IgD-negative memory B cell (primary cell): ENCODE measurements around the gene P3H3. TPM values are rescaled to one million over a fixed set of nuclear protein-coding genes. Genes with fewer than 3 reads are reported as not detected.

Experiments
- H3K27ac Mint-ChIP-seq, 3 donors: one replicate each; pipeline ENCODE4 v1.8.0; 2020 to 2022; ENCODE audit warnings: mild to moderate bottlenecking in 3 of 3, mixed read lengths in 3 of 3, moderate library complexity in 1 of 3
- H3K27me3 Mint-ChIP-seq: one replicate; pipeline ENCODE4 v1.8.0; 2021; ENCODE audit warnings: mixed read lengths
- H3K36me3 Mint-ChIP-seq: one replicate; pipeline ENCODE4 v1.8.0; 2020; ENCODE audit warnings: mild to moderate bottlenecking, mixed read lengths
- H3K4me1 Mint-ChIP-seq, 3 donors: one replicate each; pipeline ENCODE4 v1.8.0; 2020 to 2022; ENCODE audit warnings: mixed read lengths in 3 of 3, mild to moderate bottlenecking in 1 of 3
- H3K4me3 Mint-ChIP-seq, 4 donors: one replicate each; pipeline ENCODE4 v1.8.0; 2020 to 2022; ENCODE audit warnings: mild to moderate bottlenecking in 4 of 4, mixed read lengths in 4 of 4, moderate library complexity in 3 of 4
- H3K9me3 Mint-ChIP-seq, 3 donors: one replicate each; pipeline ENCODE4 v1.8.0; 2020 to 2021; ENCODE audit warnings: mixed read lengths in 3 of 3, mild to moderate bottlenecking in 1 of 3
- polyA plus RNA-seq: library from polyadenylated mRNA; unstranded; fragments of 300-500 nt; fragmentation: Illumina TruSeq; gene quantifications from one replicate; pipeline ENCODE4 v1.2.3, GENCODE V29; 2021

Gene P3H3
- polyA plus RNA-seq, 1 donor from 2014 or later = not detected

DNA sequence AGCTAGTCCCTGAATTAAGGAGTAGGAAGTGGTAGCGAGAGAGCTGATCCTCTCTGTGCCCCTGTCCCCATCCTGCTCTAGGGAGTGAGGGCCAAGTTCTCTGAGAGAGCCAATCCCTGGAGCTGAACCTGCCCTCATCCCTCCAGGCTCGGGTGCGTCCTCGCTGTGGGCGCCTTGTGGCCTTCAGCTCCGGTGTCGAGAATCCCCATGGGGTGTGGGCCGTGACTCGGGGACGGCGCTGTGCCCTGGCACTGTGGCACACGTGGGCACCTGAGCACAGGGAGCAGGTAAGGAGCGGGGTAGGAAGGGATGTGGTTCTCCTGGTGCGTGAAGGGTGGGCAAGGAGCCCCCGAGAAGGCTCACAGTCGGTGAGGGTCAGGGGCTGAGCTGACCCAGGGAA lies 10.6 kb downstream of the P3H3 start:
- Mint-ChIP-seq H3K4me1 (peaks cover 10 to 15% (median 14%) of the 10 kb centered on the region in 3 donors), H3K27me3 (peaks cover 2% of the 10 kb centered on the region), H3K4me3 (no peak overlapping the region), H3K27ac (no peak overlapping the region), H3K9me3 (no peaks in the 10 kb centered on the region), H3K36me3 (no peaks in the 10 kb centered on the region)

DNA sequence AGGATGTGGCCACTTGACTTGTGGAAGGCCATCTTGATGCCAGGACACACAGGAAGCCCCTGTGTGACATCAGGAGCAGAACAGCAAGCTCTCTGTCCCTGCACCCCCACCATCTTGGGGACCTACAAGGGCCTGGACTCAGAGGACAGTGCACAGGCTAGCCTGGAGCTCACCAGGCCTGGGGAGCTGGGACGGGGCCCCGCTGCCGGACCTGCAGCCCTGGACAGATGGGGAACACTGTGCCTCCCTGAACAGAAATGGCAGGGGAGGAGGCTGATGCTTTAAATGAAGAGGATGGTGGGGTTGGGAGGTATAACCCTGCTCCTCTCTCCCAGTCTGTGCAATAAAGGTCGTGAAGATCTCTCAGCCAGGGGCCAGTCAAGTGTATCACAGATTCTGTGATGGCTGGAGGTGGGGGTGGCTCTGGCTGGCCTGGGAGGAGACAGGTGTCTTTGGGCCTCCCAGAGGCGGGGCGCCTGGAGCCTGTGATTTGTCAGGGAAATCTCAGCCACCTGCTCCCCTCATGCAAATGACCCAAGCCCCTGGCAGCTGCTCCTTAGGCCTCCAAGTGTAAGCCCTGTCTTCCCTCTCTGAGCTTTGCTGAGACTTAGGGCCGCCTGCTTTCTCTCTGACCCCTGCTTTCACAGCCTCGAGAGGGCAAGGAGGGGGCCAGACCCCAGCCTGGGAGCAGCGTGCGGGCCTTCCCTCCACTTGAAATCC lies 11.4 kb downstream of the P3H3 start:
- Mint-ChIP-seq H3K27me3 (peaks cover 2% of the 10 kb centered on the region), H3K4me3 (peak overlapping the region in 2 of 4 donors; percentile 67 to 85)

DNA sequence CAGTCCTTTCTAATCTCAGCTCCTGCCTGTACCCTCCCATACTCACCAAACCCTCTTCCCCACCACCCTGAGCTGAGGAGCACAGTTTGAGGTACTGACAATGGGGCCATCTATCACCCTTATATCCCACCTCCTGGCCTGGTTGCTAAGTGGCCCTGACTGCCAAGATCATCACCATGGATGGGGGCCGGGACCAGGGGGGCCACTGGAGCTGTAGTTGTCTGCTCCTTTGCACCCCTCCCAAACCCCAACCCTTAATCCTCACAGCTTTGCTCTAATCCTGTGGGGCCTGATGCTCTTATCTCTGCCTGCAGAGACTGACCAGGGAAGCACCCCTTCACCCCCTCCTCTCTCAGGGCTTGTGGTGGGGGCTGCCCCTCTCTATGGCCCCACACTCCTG lies 12.1 kb downstream of the P3H3 start:
- Mint-ChIP-seq H3K27me3 (no peaks in the 10 kb centered on the region), H3K9me3 (no peaks in the 10 kb centered on the region), H3K27ac (peak overlapping the region in 2 of 3 donors; percentile 23 to 78), H3K36me3 (no peaks in the 10 kb centered on the region), H3K4me1 (peaks cover 10 to 15% (median 14%) of the 10 kb centered on the region in 3 donors), H3K4me3 (peak overlapping the region in 2 of 4 donors; percentile 67 to 85)

More for the DNA sequence above, 11.4 kb downstream of the P3H3 start:
- Mint-ChIP-seq H3K36me3 (no peaks in the 10 kb centered on the region), H3K4me1 (peaks cover 10 to 15% (median 14%) of the 10 kb centered on the region in 3 donors), H3K9me3 (no peaks in the 10 kb centered on the region), H3K27ac (peak overlapping the region in 2 of 3 donors; percentile 23 to 59)

DNA sequence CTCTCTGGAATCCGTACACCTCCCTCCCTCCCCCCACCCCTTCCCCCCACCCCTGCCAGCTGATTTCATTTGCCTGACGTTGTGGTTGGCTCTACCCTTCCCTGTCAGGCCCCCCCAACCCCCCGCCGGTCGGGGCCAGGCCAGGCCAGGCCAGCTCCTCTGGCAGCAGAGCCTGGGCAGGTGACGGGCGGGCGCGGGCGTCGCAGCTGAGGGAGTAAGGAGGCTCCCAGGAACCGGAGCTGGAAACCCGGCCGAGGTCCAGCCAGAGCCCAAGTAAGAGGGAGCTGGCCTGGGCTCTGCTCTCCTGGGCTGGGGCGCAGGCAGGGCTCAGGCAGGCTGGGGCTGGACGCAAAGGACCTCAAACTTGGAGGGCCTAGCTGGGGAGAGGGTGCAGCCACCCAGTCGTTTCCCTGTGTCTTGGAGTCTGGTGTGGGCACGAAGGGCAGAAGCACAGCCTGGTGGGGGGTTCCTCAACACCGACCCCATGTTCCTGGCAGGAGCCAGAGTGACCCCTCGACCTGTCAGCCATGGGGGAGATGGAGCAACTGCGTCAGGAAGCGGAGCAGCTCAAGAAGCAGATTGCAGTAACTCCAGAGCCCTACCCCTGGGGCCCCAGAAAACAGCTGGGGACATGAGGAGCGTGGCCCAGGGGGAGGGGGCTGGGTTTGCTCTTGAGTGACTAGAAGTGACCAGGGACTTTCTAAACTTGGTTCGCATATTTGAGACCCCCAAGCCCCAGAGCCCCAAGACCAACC lies 12.7 kb downstream of the P3H3 start, which contains the start of gene GNB3:
GNB3 (plus strand) TSS at position 165 of the 755 bp plus-strand sequence; CDS start at position 528, 363 bp downstream.
- Mint-ChIP-seq H3K4me1 (peaks cover 10 to 14% (median 12%) of the 10 kb centered on the region in 3 donors), H3K4me3 (peak within 1 kb of the TSS in 2 of 4 donors; percentile 67 to 85), H3K9me3 (no peaks in the 10 kb centered on the region), H3K27me3 (no peaks in the 10 kb centered on the region), H3K36me3 (no peaks in the 10 kb centered on the region), H3K27ac (peak within 1 kb of the TSS in 2 of 3 donors; percentile 23 to 78)

- Mint-ChIP-seq H3K36me3 (no peaks in the 10 kb centered on the region), H3K4me1 (peaks cover 10 to 14% (median 12%) of the 10 kb centered on the region in 3 donors), H3K9me3 (no peaks in the 10 kb centered on the region), H3K27ac (no peak overlapping the region), H3K4me3 (no peak overlapping the region), H3K27me3 (no peaks in the 10 kb centered on the region)
These were observed 13.9 kb downstream of the P3H3 start for GRCh38 chr12:6842075-6842474.

- no peaks in the 10 kb centered on the region for H3K27me3 Mint-ChIP-seq
- H3K4me3 Mint-ChIP-seq = no peak overlapping the region
- no peak overlapping the region for H3K27ac Mint-ChIP-seq
- H3K4me1 Mint-ChIP-seq = peaks cover 10 to 12% (median 12%) of the 10 kb centered on the region in 3 donors
- no peaks in the 10 kb centered on the region for H3K9me3 Mint-ChIP-seq
- no peaks in the 10 kb centered on the region for H3K36me3 Mint-ChIP-seq
These were observed 15.1 kb downstream of the P3H3 start for GRCh38 chr12:6843118-6843902.

GRCh38 chr12:6845395-6845794 lies 17.2 kb downstream of the P3H3 start:
- no peaks in the 10 kb centered on the region for H3K36me3 Mint-ChIP-seq
- H3K9me3 Mint-ChIP-seq = no peaks in the 10 kb centered on the region
- peaks cover 0 to 7% (median 4%) of the 10 kb centered on the region in 3 donors for H3K4me1 Mint-ChIP-seq
- H3K4me3 Mint-ChIP-seq = no peak overlapping the region
- no peaks in the 10 kb centered on the region for H3K27me3 Mint-ChIP-seq
- peak overlapping the region in 1 of 3 donors; percentile 62 for H3K27ac Mint-ChIP-seq

DNA sequence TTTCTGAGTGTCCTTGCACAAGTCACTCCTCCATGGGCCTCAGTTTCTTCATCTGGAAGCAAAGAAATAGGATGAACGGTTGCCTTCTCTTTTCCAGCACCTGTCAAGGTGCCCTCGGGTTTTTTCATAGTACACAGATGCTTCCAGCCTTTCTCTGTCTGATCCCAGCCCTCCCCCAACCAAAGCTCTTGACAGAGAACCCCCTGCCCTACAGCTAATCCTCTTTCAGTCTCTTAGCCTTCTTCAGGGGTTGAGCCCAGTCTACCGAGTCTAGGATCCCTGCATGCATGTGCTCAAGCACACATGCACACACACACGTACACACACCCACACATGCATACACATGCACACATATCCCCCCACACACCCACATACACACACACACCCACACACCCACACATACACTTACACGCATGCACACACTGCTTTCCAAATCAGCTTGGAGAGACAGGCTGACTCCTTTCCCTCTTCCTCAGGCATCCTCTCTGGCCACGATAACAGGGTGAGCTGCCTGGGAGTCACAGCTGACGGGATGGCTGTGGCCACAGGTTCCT lies 18.2 kb downstream of the P3H3 start:
- H3K9me3 Mint-ChIP-seq = no peaks in the 10 kb centered on the region
- no peaks in the 10 kb centered on the region for H3K36me3 Mint-ChIP-seq
- H3K4me3 Mint-ChIP-seq = no peak overlapping the region
- peaks cover 4 to 12% (median 8%) of the 10 kb centered on the region in 3 donors for H3K4me1 Mint-ChIP-seq
- H3K27me3 Mint-ChIP-seq = no peaks in the 10 kb centered on the region
- H3K27ac Mint-ChIP-seq = no peak overlapping the region

DNA sequence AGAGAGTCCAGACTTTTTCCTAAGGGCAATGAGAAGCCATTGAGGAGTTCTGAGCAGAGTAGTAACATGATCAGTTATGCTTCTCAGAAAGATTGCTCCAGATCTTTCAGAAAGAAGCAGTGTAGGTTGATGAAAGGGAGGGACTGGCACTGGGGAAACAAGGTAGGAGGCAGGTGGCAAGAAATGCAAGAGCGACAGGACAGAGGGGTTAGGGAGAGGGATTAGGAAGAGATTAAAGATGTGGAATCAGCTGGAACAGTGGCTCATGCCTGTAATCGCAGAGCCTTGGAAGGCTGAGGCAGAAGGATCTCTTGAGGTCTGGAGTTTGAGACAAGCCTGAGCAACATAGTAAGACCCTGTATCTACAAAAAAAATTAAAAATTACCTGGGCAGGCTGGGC lies 19.5 kb downstream of the P3H3 start:
- Mint-ChIP-seq H3K4me3 (peak overlapping the region in 1 of 4 donors; percentile 8), H3K36me3 (no peaks in the 10 kb centered on the region), H3K27me3 (no peaks in the 10 kb centered on the region), H3K4me1 (peaks cover 4 to 12% (median 10%) of the 10 kb centered on the region in 3 donors), H3K9me3 (no peaks in the 10 kb centered on the region), H3K27ac (no peak overlapping the region)

DNA sequence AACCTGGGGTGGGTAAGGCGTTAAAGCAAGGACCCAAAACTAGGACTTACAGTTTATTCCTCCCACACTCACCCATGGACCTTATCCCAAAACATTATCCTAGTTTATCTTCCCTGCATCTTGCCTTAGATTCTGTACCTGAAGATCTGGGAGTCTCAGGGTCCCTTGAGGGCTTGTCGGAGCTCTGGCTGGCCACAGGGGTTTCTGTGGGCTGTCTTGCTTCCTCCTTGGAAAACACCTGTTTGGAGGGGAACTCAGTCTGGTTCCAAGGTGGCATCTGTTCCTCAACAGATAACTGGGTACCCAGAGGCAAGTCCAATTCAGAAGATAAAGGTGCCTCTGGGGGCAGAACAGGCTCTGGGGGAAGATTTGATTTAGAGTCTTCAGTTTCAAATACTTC lies 21.2 kb downstream of the P3H3 start:
- H3K27ac Mint-ChIP-seq = no peak overlapping the region

DNA sequence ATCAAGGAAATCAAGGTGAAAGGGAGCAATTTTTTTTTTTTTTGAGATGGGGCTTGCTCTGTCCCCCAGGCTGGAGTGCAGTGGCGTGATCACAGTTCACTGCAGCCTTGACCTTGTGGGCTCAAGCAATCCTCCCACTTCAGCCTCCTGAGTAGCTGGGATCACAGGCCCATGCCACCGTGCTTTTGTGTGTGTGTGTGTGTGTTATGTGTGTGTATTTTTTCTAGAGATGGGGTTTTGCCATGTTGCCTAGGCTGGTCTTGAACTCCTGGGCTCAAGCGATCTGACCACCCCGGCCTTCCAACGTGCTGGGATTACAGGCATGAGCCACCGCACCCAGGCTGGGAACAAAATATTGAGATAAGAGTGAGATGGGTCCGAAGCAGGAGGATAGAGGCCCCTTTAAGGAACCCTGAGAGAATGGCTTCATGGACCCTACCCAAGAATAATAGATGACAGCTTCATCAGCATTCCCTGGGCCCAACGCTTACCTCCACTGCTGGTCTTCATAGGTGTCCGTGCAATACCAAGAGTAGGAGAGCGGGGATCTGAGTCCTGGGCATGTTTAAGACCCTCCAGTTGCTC lies 21.9 kb downstream of the P3H3 start:
- peak overlapping the region in 3 of 4 donors; percentile 42 to 75 (median 73) for H3K4me3 Mint-ChIP-seq
- H3K4me1 Mint-ChIP-seq = peaks cover 9 to 21% (median 10%) of the 10 kb centered on the region in 3 donors
- no peak overlapping the region for H3K27ac Mint-ChIP-seq
- H3K9me3 Mint-ChIP-seq = no peaks in the 10 kb centered on the region
- H3K27me3 Mint-ChIP-seq = no peaks in the 10 kb centered on the region
- H3K36me3 Mint-ChIP-seq = no peaks in the 10 kb centered on the region

More for the DNA sequence above, 21.2 kb downstream of the P3H3 start:
- Mint-ChIP-seq H3K9me3 (no peaks in the 10 kb centered on the region), H3K36me3 (no peaks in the 10 kb centered on the region), H3K4me3 (peak overlapping the region in 1 of 4 donors; percentile 42), H3K4me1 (peaks cover 9 to 21% (median 10%) of the 10 kb centered on the region in 3 donors), H3K27me3 (no peaks in the 10 kb centered on the region)

- Mint-ChIP-seq H3K27ac (peak overlapping the region; percentile 80 to 100 (median 88)), H3K27me3 (no peaks in the 10 kb centered on the region), H3K4me1 (peaks cover 9 to 21% (median 10%) of the 10 kb centered on the region in 3 donors), H3K9me3 (no peaks in the 10 kb centered on the region), H3K4me3 (peak overlapping the region in 3 of 4 donors; percentile 87 to 98 (median 95)), H3K36me3 (peaks cover under 1% of the 10 kb centered on the region)
These were observed 22.6 kb downstream of the P3H3 start for GRCh38 chr12:6850796-6851152.

DNA sequence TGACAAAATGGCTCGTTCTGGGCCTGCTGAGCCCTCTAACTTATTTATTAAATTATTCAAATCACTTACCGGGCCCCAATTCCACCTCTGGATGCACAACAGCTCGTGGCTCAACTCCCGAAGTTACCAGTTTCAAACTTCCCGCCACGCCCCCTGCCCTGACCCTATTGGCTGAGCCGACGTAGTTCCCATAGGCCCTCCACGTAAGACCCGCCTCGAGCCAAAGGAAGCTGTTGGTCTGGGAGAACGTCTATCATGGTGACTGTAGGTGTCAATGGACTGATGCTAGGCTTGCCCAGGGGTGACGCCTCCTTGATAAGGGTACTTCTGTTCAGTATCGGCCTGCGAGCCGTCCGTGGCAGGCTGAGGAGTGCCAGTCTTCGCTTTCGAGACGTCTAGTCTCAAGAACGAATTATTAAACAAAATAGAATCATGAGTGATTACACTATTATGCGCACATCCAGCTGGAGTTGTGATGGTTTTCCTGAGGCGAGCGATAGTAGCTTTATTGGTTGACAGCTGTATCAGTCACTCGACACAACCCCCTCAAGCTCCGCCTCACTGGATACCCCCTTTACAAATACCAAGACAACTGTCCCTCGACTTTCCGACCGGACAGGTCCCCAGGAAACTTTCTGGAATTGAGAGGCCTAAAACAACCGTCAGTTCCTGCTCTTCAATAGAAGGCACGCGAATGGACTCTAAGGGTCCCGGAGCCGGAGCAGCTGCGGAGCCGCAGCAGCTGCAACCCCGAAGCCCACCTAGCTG lies 23.1 kb downstream of the P3H3 start, which contains the start of gene CDCA3:
CDCA3 (minus strand) TSS at position 134 of the 768 bp plus-strand sequence. CDS start 334 bp downstream, outside the sequence.
- H3K27me3 Mint-ChIP-seq = no peaks in the 10 kb centered on the region
- H3K36me3 Mint-ChIP-seq = peaks cover 2% of the 10 kb centered on the region
- peak within 1 kb of the TSS; percentile 80 to 100 (median 88) for H3K27ac Mint-ChIP-seq
- H3K9me3 Mint-ChIP-seq = no peaks in the 10 kb centered on the region
- H3K4me1 Mint-ChIP-seq = peaks cover 9 to 21% (median 9%) of the 10 kb centered on the region in 3 donors
- peak within 1 kb of the TSS; percentile 87 to 98 (median 96) for H3K4me3 Mint-ChIP-seq
